Brain microvascular endothelial cell (primary cell): ENCODE results near the gene F10.
"Not testable (repeated sequence)": the region's sequence is repeated elsewhere in the genome, so short reads cannot be mapped to it uniquely, and the experiment has no call there.

Experiments used
- DNase-seq: peaks from one replicate; pipeline ENCODE4 v3.0.0-alpha.2; 2020
- H3K27ac ChIP-seq: fragments of 250-450 bp; sonication (Bioruptor Pico); 2 replicates; pipeline ENCODE4 v1.5.1; 2020; ENCODE audit warnings: mild to moderate bottlenecking, moderate library complexity
- H3K27me3 ChIP-seq: fragments of 250-450 bp; sonication (Bioruptor Pico); replicated peaks from 2 replicates; pipeline ENCODE4 v1.5.1; 2020; ENCODE audit warnings: mild to moderate bottlenecking
- H3K36me3 ChIP-seq: fragments of 250-450 bp; sonication (Bioruptor Pico); replicated peaks from 2 replicates; pipeline ENCODE4 v1.5.1; 2020; ENCODE audit warnings: mild to moderate bottlenecking
- H3K4me3 ChIP-seq: 2 replicates; pipeline ENCODE4 v1.5.1; 2011; ENCODE audit warnings: low read depth, mild to moderate bottlenecking, control low read depth, low read length, moderate library complexity
- CTCF ChIP-seq: IDR thresholded peaks from 2 replicates; pipeline ENCODE4 v1.5.1; 2011; ENCODE audit warnings: low read depth, mild to moderate bottlenecking, moderate library complexity, low read length, control low read depth, inconsistent platforms; ENCODE audit errors: missing control alignments
- in situ Hi-C: cut with HindIII; loops from 2 replicates; pipeline ENCODE4 v1.10.0; 2017; ENCODE audit warnings: low sequenced_read_pairs, low pct_ligation_motif_present

The F10 gene

DNA sequence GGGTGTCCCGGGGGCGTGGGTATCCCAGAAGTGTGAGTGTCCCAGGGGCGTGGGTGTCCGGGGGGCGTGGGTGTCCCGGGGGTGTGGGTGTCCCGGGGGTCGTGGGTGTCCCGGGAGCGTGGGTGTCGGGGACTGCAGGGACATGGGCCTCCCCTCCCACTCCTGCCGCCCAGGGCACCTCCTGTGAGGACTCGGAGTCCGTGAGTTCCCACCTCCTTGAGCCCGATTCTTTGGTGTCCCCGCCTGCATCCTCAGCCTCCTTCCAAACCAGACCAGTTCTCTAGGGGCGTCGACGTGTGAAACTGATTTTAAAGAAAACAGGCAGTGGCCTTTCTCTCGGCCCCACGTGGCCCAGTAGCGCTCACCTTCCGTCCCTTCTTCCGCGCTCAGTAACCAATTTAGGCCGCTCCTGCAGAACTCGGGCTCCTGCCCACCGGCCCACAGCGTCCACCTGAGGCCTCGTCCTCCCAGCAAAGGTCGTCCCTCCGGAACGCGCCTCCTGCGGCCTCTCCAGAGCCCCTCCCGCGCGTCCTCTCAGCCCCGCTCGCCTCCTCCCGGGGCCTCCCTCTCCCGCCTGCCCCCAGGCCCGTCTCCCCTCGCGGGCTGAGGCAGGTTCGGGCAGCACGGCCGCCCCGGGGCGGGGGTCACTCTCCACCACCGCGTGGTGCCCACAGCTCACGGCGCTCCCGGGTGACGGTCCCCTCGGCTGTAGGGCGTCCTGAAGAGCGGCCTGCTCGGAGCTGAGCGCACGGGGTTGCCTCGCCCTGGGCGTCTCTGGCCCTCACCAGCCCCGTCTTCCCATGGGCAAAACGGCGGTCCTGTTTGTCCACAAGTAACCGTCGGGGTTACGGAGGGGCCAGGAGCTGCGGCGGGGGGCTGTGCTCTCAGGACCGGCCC is 13.2 kb upstream of the F10 start:
- no peak for TF ChIP-seq CTCF

DNA sequence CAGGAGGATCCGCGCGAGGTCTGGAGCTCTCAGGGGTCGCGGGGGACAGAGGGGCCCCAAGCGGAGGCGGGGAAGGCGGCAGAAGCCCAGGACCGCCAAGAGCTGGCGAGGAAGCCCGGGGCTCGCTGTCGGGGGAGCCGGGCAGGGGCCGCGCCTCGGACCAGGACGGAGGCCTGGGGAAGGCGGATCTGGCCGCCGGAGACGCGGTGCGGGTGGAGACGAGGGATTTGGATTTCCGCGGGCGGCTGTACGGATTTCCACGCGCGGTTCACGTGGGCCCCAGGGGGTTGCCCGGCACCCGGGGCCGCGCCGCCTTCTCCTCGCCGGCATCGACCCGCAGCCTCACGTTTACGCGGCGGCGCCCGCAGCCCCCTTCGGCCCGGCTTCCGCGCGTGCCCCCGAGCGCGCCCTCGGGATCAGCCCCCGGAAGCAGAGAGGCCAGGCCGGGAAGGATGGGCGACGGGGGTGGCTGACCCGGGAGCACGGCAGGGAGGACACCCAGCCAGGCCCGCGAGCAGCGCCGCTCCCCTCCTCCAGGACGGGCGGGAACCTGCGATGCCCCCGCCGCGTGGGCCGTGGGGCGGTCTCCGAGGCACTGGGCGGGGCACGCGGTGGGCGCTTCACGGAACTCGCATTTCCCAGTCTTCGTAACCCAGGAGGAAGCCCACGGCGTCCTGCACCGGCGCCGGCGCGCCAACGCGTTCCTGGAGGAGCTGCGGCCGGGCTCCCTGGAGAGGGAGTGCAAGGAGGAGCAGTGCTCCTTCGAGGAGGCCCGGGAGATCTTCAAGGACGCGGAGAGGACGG is 12.3 kb upstream of the F10 start:
- in situ Hi-C loops, result no loop called here
- no peak for DNase-seq
- peaks cover 20% of the 10 kb centered on the region for H3K27me3 ChIP-seq
- H3K36me3 ChIP-seq, result no peaks in the 10 kb centered on the region
- no peak for TF ChIP-seq CTCF
- H3K4me3 ChIP-seq, result peak overlapping the region; percentile 15
- H3K27ac ChIP-seq, result no peak overlapping the region

More for the DNA sequence above, 13.2 kb upstream of the F10 start:
- Histone ChIP-seq H3K27me3 (peaks cover 20% of the 10 kb centered on the region), H3K27ac (no peak overlapping the region), H3K4me3 (no peak overlapping the region), H3K36me3 (no peaks in the 10 kb centered on the region)
- in situ Hi-C loops, result no loop called here
- DNase-seq, result no peak

GRCh38 chr13:113110852-113111315 is 11.7 kb upstream of the F10 start:
- Histone ChIP-seq H3K27ac (no peak overlapping the region), H3K27me3 (peaks cover 20% of the 10 kb centered on the region), H3K36me3 (no peaks in the 10 kb centered on the region), H3K4me3 (no peak overlapping the region)
- in situ Hi-C loops, result no loop called here
- no peak for DNase-seq
- no peak for TF ChIP-seq CTCF

GRCh38 chr13:113111821-113112220 is 10.8 kb upstream of the F10 start:
- H3K4me3 ChIP-seq, H3K36me3 ChIP-seq, DNase-seq, H3K27ac ChIP-seq, in situ Hi-C loops: not testable (repeated sequence)
- H3K27me3 ChIP-seq, result peaks cover 20% of the 10 kb centered on the region

DNA sequence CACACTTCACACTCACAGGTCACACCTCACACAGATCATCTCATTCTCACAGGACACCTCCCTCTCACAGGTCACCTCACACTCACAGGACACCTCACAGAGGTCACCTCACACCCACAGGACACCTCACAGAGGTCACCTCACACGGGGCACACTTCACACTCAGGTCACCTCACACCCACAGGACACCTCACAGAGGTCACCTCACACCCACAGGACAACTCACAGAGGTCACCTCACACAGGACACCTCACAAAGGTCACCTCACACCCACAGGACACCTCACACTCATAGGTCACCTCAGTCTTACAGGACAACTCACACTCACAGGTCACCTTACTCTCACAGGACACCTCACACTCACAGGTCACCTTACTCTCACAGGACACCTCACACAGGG is 10.1 kb upstream of the F10 start:
- in situ Hi-C loops, H3K27ac ChIP-seq, H3K36me3 ChIP-seq, H3K4me3 ChIP-seq, DNase-seq: not testable (repeated sequence)
- peaks cover 20% of the 10 kb centered on the region for H3K27me3 ChIP-seq

DNA sequence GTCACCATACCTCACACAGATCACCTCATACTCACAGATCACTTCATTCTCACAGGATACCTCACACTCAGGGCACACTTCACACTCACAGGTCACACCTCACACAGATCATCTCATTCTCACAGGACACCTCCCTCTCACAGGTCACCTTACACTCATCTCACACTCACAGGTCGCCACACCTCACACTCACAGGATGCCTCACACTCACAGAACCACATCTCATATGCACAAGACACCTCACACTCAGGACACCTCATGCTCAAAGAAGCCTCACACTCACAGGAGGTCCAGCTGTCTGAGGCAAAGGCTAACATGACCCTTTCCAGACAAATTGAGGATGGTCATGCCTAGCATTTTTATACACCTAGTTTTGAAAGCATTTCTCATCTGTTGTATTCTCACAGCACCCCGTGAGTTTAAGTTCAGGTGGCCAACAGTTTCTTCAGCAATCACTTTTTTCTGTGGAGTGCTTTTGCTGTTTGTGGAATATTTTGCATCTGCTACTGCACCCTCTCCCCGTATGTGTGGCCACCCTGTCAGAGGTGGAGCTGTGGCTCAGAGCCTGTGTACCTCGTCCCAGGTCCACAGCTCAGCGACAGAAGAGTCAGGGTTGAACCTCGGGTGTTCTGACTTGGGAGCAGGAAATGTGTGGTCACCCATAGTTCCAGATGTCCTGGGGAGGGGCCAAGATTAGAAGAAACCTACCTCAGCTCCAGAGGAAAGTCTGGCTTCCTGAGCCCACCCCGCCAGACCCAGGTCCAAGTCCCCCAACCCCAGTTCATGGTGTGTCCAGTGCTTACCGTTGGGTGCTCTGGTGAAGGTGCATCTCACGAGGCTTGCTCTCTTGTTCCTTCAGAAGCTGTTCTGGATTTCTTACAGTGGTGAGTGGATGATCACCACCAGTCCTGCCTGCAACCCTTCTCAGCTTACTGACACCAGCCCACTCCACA is 9.4 kb upstream of the F10 start:
- Histone ChIP-seq H3K36me3 (no peaks in the 10 kb centered on the region), H3K27ac (no peak overlapping the region), H3K27me3 (peaks cover 20% of the 10 kb centered on the region), H3K4me3 (no peak overlapping the region)
- in situ Hi-C loops, result no loop called here
- TF ChIP-seq CTCF, result no peak
- DNase-seq, result no peak
